ENCODE results near the gene ABCA10.

GRCh38 chr17:69144331-69145255 lies 84.0 kb downstream of the ABCA10 start:
- TF ChIP-seq TAF1 (IDR thresholded peaks at IDR 0.05; ENCODE audit: low read depth) (no peak), EP300 (IDR thresholded peaks at IDR 0.05; ENCODE audit: borderline replicate concordance) (no peak), RAD21 (IDR thresholded peaks at IDR 0.05; ENCODE audit: low read depth) (no peak), CREB1 (IDR thresholded peaks at IDR 0.05; ENCODE audit: low read depth) (no peak), FOXM1 (IDR thresholded peaks at IDR 0.05; ENCODE audit: borderline replicate concordance, low read depth) (no peak), NFIC (IDR thresholded peaks at IDR 0.05) (no peak), YY1 (IDR thresholded peaks at IDR 0.05; ENCODE audit: low read depth) (no peak), EGR1 (IDR thresholded peaks at IDR 0.05) (no peak)

Data from Ishikawa (cell line).